Activated naive CD4-positive, alpha-beta T cell treated with anti-CD3 and anti-CD28 coated beads, Interleukin-2, amount 50 U/mL, for 72 hours (primary cell): ENCODE measurements around the gene GCK. TPM values are rescaled to one million over a fixed set of nuclear protein-coding genes. Genes with fewer than 3 reads are reported as not detected.

ENCODE experiments used
- total RNA-seq, 2 donors: library from RNA; stranded (reverse); gene quantifications; one replicate each; pipeline ENCODE4 v1.2.3, GENCODE V29; 2022

GCK gene
- total RNA-seq, 2 donors from 2014 or later = 0.80 to 1.2 TPM

Other genes starting within 250 kb of the GCK start
- gene SPDYE1, start 191.5 kb downstream of the GCK start, total RNA-seq = not detected
- gene DBNL, start 144.7 kb downstream of the GCK start, total RNA-seq = 100 to 1,000 TPM in 1 of 2 donors, 10 to 100 TPM in 1; 75.3 to 123 TPM
- 1 to 10 TPM in 1 of 2 donors, under 1 TPM in 1; 0.64 to 1.0 TPM for gene PGAM2, start 123.9 kb downstream of the GCK start, total RNA-seq
- 10 to 100 TPM; 35.7 to 37.2 TPM for gene POLM, start 106.9 kb downstream of the GCK start, total RNA-seq
- gene AEBP1, start 85.1 kb downstream of the GCK start, total RNA-seq = 10 to 100 TPM; 14.6 to 26.9 TPM
- 100 to 1,000 TPM; 129 to 212 TPM for gene POLD2, start 65.9 kb downstream of the GCK start, total RNA-seq
- not detected for gene MYL7, start 48.1 kb downstream of the GCK start, total RNA-seq
- 10 to 100 TPM; 45.2 to 72.9 TPM for gene YKT6, start 11.5 kb upstream of the GCK start, total RNA-seq
- gene CAMK2B, start 136.2 kb upstream of the GCK start, total RNA-seq = 1 to 10 TPM in 1 of 2 donors, under 1 TPM in 1; 0.32 to 2.1 TPM